Fibroblast of peridontal ligament (primary cell): Measurements from ENCODE around the gene SAV1.
"Not testable (repeated sequence)": the region's sequence is repeated elsewhere in the genome, so short reads cannot be mapped to it uniquely, and the experiment has no call there.

Experiments
- DNase-seq: peaks from one replicate; pipeline ENCODE4 v3.0.0-alpha.2; 2010; ENCODE audit errors: extremely low read depth

SAV1 gene

DNA sequence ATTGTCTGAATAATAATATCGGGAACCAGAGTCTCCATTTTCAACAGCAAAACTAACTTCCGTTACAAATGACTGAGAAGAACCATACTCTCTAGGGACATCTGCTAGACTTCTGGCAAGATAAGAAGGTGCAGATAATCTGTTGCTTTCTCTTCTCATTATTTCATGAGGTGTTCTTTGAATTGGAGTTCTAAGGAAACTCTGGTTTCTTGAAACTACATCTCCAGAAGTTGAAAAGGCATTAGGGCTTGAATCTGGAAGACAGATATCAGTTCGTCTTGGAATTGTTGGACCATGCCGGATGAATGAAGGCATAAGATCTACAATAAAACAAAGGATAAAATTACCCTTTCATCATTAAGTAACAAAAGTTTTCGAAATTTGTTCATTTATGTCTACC, 2.8 kb downstream of the SAV1 start:
- DNase-seq, result not testable (repeated sequence)

DNA sequence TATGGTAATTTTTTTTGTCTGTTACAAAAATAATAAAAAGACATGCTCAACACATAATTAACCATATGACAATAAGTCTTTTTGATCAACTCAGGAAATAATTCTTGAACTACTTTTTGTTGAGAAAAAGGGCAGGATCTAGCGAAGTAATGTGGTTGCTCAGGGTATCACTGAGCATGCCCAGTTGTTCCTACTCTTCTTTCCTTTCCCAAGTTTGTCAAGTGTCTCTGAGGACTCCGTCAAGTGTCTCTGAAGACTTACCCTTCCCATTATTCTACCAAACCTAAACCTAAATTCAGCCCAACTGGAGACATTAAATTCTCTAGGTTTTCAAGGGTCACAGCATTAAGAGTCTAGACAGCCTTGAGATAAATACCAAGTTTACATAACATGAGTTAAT, 3.5 kb downstream of the SAV1 start:
- DNase-seq, result not testable (repeated sequence)

DNA sequence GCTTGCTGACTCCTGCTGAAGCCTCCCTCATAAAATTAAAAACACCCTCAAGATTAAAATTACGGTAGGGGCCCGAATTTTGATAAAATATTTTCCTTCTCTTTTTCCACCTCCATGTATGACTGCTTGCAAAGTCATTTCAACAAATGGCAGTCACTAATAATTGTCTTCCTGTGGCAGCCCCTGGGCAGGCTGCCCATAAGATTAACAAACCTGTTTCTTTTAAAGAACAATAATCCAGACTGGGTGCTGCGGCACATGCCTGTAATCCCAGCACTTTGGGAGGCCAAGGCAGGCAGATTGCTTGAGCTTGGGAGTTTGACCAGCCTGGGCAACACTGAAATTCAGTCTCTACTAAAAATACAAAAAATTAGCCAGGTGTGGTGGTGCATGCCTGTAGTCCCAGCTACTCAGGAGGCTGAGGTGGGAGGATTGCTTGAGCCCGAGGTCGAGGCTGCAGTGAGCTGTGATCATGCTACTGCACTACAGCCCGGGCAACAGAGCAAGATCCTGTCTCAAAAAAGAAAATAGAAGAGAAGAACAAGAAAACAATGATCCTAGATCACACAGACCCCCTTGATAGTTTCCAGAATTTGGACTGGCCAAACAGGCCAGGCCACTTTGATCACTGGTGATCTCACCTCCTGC, 8.7 kb downstream of the SAV1 start:
- DNase-seq, result no peak

DNA sequence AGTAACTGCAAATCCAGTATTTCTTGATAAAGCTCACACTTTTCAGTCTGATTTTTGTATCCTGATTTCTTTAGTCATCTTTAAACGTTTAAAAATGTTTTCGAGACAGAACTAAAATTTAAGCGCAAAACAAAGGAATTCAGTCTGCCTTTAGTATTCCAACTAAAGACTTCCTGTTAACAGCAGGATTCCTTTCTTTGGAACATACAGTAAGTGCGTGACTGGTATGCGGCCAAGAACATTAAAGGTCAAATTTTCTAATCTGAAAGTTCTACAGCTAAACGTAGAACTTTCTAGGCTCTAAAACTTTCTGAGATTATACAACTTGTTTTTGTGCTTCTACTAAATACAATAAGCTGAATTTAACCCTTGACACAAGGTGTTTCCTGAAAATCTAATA, 9.9 kb downstream of the SAV1 start:
- DNase-seq, result peak; percentile 79

DNA sequence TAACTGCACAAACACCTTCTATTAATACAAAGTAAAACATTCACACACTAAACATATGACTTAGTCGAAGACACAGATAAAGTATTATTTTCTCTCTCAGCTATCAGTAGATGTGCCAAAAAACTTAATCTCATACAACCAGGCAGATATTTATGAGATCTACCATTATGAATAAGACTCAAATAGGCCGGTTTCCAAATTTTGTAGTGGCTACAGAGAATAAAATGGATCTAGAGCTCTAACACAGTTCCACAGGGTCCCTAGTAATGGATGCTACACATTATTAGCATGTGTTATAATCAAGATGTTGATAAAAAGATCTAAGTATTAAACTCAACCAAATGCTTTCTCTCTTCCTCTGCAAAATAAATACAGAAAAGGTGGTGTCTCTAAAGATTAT, 10.4 kb downstream of the SAV1 start:
- no peak for DNase-seq

DNA sequence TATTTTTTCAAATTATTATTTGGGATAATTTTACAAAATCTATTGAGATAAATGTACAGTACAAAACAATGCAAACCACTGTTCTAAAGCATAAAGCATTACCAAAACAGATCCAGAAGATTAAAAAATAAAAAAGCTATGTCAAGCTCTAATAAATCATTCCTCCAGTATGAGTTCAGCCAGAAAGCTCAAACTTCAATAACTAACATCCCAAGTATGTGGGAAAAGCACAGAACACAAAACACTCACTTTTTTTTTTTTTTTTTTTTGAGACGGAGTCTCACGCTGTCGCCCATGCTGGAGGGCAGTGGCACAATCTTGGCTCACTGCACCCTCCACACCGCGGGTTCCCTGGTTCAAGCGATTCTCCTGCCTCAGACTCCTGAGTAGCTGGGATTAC, 11.3 kb downstream of the SAV1 start:
- no peak for DNase-seq

DNA sequence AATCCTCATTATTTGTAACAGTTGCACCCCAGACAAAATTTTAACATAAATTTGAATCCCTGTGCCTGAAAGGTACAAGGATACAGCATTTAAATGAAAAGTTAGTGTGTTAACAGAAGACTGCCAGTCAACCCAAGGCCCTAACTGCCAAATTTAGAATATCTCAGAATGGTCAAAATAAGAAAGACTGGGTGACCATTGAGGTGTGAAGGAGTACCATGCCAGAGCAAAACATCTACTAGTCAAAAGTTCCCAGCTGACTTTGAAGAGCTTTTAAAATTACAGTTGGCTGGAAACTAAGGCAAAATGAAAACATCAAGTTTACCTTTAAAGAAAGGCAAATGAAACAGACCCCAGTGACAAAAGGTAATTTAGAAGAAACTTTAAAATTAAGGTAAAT, 18.4 kb downstream of the SAV1 start:
- no peak for DNase-seq

DNA sequence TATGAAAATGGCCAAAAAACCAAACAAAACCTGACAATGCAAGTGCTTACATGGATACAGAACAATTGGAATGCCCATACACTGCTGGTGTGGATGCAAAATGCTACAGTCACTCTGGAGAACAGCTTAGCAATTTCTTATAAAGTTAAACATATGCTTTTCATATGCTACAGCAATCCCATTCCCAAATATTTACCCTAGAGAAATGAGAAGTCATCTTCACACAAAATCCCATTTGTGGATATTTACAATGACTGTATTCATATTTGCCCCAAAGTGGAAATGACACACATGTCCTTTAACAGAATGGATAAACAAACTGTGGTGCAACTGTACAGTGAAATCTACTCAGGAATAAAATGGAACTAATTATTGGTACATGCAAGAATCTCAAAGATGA, 20.4 kb downstream of the SAV1 start:
- peak; percentile 65 for DNase-seq

DNA sequence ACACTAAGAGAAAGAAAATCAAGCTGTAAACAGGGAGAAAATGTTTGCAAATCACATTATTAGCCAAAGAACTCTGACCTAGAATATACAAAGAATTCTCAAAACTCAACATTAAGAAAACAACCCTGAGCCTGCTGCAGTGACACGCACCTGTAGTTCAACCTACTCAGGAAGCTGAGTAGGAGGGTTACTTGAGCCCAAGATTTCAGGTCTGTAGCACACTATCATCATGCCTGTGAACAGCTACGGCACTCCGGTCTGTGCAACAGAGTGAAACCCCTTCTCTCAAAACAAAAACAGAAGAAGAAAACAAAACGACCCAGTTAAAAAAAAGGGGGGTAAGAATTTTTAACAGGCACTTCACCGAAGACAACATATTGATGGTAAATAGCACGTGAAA, 20.8 kb downstream of the SAV1 start:
- DNase-seq, result no peak

DNA sequence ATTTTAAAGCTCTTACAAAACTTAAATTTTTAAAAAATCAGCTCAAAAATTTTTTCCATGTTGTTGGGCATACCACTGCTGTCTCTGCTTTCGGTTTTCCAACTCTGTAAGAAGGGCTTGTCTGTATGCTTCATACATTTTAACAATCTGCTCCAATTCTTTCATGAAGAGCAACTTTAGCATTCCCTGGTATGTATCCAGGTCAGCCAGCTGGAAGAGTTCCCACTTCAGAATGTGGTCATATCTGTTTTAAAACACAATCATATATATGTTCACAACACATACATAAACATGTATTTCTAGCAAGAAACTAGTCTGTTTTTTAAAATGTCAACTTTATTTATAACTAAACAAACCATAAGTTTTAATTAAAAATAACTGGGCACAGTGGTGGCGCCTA, 33.0 kb downstream of the SAV1 start:
- peak; percentile 48 for DNase-seq

DNA sequence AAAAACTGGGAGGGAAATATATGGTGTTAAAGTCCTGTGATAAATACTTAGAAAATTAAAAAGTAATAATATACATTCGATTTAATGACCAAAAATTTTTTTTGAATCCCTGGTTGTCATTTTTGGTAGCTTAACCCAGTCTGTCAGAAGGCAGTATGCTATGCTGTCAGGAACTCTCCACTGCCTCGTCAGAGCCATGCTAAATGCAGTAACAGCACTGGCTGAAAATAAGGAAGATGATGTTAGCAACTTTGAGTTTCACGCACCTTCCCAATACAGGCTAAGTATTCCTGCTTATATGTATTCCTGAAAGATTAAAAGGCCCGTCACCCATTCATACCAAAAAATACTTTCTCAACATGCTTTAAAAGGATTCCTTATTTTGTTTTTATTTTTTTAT, 34.2 kb downstream of the SAV1 start:
- no peak for DNase-seq

DNA sequence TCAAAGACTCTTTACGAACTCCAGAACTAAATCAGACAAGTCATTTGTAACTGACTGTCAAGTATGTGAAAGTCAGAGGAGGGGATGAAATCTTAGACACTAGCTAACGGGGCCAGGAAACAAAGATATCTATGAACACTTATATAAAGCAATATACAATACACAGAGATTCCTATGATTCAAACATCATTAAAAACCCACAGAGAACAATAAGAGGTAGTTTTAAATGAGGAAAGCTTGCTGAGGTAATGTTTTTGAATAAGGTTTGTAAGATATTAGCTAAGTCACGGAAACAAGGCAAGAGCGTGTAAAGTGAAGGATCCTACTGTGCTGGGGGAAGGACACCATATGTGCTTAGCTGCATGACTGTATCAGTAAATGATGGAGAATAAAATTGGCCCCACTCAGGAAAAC, 36.7 kb downstream of the SAV1 start:
- DNase-seq, result no peak

DNA sequence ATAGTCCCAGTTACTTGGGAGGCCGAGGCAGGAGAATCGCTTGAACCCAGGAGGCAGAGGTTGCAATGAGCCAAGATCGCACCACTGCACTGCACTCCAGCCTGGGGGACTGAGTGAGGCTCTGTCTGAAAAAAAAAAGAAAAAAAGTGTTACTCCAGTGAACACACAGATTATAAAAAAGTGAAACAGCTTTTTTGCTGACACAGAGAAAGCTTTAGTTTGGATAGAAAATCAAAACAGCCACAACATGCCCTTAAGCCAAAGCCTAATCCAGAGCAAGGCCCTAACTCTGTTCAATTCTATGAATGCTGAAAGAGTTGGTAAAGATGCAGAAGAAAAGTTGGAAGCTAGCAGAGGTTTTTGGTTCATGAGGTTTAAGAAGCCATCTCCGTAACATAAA, 43.2 kb downstream of the SAV1 start:
- DNase-seq, result not testable (repeated sequence)

DNA sequence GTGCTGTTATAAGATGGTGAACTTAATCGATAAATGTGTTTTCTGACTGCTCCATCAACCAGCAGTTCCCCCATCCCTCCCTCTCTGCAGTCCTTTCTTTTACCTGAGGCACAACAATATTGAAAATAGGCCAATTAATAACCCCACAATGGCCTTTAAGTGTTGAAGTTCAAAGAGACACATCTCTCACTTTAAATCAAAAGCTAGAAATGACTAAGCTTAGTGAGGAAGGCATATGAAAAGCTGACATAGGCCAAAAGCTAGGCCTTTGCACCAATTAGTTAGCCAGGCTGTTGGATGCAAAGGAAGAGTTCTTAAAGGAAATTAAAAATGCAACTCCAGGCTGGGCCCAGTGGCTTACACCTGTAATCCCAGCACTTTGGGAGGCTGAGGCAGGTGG, 43.7 kb downstream of the SAV1 start:
- DNase-seq, result no peak

DNA sequence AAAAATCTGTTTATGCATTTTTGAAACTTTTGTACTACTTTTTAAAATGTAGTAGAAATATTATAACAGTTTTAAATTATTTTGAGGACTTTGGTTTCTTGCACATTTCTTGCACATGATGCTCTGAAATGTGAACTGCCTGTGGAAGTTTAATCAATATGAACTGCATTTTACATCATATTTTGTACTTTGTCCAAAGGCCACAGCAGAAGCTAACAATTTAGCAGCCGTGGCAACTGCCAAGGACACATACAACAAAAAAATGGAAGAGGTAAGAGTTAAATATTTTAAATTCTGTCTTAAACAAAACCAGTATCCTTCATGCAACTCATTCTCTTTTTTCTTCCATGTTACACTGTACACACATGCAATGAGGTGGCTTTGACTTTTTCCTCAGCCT, 45.1 kb downstream of the SAV1 start:
- DNase-seq, result peak; percentile 93

DNA sequence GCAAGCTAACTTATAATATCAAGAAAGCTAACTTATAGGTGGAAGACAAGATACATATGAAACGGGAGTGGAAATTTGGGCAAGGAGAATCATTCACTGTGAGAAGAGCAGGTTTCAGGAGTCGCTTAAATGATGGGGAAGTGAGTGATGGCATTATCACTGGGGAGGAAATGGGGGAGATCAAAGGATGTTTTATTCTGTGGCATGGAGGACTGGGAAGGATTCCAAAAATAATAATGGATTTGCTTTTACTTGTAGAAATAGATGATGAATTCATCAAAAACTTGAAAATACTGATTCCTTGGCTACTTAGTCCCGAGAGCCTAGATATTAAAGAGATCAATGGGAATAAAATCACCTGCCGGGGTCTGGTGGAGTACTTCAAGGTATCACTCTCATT, 47.8 kb downstream of the SAV1 start:
- peak; percentile 48 for DNase-seq

DNA sequence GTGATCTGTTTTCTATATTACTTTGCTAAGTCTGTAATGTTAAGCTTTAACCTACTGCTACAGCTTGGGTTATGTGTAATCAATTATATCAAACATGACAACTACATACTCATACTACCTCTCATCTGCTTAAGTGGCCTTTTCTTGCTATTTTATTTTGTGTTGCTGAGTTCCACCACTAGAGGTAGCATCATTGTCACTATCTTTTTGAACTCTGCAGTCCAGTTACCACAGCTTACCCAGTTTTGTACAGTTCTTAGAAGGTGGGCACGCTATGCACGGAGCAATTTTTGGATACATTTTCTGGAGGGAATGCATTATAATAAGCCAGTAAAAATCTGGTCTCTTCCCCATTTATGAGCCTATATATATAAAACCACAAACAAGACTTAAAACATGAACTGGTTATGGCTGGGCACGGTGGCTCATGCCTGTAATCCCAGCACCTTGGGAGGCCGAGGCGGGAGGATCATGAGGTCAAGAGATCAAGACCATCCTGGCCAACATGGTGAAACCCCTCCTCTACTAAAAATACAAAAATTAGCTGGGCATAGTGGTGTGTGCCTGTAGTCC, 48.5 kb downstream of the SAV1 start:
- DNase-seq, result peak; percentile 83

DNA sequence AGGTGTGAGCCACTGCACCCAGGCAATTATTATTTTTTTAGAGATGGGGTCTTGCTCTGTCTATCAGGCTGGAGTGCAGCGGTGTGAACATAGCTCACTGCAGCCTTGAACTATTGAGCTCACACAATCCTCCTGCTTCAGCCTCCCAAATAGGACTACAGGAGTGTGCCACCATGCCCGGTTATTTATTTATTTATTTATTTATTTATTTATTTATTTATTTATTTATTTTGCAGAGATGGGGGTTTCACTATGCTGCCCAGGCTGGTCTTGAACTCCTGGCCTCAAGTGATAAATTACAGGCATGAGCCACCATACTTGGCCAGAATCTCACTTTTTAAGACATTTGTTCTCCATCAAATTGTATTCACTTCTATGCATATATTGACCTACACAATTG, 51.8 kb downstream of the SAV1 start:
- no peak for DNase-seq

DNA sequence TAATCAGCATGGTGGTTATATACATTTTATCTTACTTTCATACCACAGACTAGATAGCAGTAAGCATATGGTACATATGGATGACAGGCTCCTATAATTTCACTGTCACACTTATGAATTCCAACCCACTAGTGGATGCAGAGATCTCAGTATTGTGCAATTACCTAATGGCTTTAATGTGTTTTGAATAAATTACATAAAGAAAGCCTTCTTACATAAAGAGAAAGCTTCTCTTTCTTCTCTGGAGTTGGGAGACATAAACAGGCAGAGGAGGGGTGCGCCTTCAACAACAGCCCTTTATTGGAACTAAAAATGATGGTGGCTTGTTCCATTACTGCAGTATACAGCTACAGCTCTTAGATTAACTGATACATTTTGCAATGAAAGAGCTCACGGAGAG, 52.6 kb downstream of the SAV1 start:
- DNase-seq, result no peak

DNA sequence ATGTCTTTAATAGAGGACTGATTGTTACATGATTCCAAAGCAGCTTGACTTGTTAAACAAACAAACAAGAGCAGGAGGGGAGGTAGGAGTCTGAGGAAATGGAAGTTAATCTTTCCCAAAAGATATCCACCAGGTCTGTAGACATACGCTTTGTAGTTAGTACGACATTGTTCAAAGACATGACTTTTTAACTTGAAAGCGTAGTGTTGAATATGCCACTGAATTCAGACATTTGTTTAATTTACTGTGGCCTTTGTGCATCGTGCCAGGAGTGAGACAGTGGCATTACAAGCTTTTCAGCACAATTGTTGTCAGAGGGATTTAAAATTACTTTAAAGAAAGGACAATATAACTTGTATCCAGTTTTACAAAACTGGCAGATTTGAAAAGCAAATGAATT, 53.0 kb downstream of the SAV1 start:
- DNase-seq, result no peak

DNA sequence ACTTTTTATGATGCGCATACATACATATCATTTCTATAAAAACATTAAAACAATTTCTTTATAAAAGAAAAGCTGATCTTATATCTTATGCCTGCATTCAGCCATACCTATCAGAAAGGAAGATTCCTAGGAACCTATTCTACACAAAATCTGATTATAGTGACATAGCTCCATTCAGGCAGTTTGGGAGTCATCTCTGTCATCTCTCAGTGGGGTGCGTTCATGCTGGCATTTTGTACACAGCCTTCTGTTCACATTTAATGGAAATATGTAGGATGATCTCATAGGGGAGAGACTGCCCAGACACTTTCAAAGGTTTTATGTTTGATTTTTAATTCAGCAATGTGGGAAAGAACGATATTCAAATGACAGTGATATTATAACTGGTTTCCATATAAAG, 55.3 kb downstream of the SAV1 start:
- no peak for DNase-seq

DNA sequence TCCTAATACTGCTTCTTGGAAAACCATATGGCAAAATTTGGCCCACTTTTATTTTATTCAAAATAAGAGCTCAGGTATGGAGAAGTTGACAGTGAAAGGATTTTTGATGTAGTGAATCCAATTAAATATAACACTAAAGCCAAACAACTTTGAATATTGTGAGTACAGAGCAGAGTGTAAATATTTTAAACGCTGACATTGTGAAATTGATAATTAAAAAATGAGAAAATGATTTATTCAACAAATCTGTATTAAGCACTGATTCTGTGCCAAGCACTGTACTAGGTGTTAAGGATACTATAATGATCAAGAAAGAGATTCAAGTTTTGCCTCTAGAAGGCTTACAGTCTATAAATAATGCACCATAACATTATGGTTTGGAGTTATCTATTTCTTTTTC, 57.6 kb downstream of the SAV1 start:
- no peak for DNase-seq

DNA sequence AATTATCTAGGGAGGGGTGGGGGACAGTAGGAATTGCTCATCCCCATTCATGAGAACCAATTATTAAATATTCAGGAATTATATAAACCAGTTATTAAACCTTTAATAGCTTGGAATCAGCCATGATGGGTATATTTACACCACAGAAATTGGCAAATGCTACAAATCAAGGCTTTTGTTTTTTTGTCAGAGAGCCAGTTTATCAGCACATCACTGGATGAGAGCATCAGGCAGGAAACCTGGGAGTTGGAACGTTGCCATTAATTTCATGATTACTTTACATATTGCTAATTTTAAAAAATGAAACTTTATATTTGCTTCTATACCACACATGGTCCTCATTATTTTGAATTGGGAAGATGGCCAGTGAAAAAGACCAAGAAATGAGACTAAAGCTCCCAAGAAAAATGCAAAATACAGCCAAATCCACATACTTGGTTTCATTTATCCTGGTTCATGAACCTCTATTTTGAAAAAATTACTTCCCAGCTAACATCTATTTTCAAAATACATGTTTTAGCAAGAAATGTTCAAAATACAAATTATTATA, 59.7 kb downstream of the SAV1 start:
- DNase-seq, result peak; percentile 95

DNA sequence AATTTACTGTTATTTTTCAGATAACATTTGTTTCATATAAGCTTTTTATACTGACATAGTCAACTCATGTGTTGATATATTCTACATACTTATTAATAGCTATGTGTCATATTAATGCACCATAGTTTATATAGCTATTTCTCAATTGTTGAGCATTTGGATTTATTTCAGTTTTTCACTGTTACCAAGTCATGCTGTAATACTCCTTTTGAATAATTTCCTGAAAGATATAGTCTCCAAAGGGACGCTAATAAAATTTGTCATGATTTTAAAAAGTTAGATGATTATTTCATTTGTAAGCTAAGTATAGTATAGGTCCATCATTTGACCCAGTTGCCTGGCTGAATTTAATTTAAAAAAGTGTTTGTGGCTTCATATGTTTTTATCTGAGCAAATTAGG, 60.3 kb downstream of the SAV1 start:
- no peak for DNase-seq
